GM23338 (cell line): ENCODE data around the gene SYK.

ENCODE experiments used
- EZH2 ChIP-seq: fragments of 200-600 bp; sonication (generic); IDR thresholded peaks from one replicate; pipeline ENCODE4 v1.8.0; 2017; ENCODE audit warnings: antibody characterized with exemption, mild to moderate bottlenecking, low read depth; ENCODE audit not compliant: unreplicated experiment
- NANOG ChIP-seq: IDR thresholded peaks from 2 replicates; pipeline ENCODE4 v1.6.1; 2016; ENCODE audit warnings: antibody characterized with exemption, borderline replicate concordance

DNA sequence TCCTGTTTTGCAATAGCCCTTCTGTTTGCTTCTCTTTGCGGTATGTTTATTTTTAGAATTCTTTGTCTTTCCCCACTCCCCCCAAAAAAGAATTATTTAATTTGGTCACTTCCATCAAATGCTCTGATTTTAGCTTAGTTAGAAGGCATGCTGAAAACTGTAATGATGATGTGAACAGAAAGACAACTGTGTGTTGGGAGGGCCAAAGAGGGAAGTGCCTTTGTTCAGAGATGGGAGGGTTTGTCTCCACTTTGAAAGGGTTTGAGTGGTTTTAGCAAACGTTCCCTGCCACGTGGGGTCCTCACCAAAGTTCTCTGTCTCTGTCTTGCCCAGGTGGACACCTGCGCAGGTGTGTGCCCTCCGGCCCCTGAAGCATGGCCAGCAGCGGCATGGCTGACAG lies 41.9 kb downstream of the SYK start:
- TF ChIP-seq EZH2 (no peak), NANOG (no peak)
